ENCODE results near the gene CCDC181. TPM values are rescaled to one million over a fixed set of nuclear protein-coding genes. Genes with fewer than 3 reads are reported as not detected.

CCDC181 gene
- total and polyA plus RNA-seq, 2 donors (not counting 1 experiment from before 2014, with no cell fraction given): not detected

- no peak overlapping the region for H3K27ac Mint-ChIP-seq
- TF ChIP-seq EZH2 (IDR thresholded peaks at IDR 0.05; ENCODE audit: borderline replicate concordance, insufficient read depth, low read depth, low read length, poor library complexity, severe bottlenecking) (no peak), CTCF (IDR thresholded peaks at IDR 0.05) (no peak)
- Histone ChIP-seq H4K20me1 (ENCODE audit: control insufficient read depth, insufficient read depth, low read length, poor library complexity, severe bottlenecking) (no peaks in the 10 kb centered on the region), H3K36me3 (replicated peaks in 1 of 2; ENCODE audit: control extremely low read depth in 1 of 2, control insufficient read depth in 1 of 2, extremely low read depth in 1 of 2, insufficient read depth in 2 of 2, low read length in 1 of 2) (peaks cover 12 to 37% of the 10 kb centered on the region in 2 experiments), H3K9ac (ENCODE audit: low read length) (no peak overlapping the region), H3K9me3 (ENCODE audit: control extremely low read depth in 1 of 3, control insufficient read depth in 2 of 3, insufficient read depth in 1 of 3, low read length in 2 of 3) (no peaks in the 10 kb centered on the region), H3K79me2 (ENCODE audit: control insufficient read depth, insufficient read depth, low read length) (no peaks in the 10 kb centered on the region), H3K27ac (ENCODE audit: low read length in 2 of 2) (no peak overlapping the region), H2AFZ (ENCODE audit: insufficient read depth, low read depth, low read length, poor library complexity, severe bottlenecking) (no peak overlapping the region), H3K27me3 (replicated peaks in 1 of 4; ENCODE audit: control extremely low read depth in 1 of 4, control insufficient read depth in 3 of 4, insufficient read depth in 4 of 4, low read length in 3 of 4) (no peaks in the 10 kb centered on the region), H3K4me2 (replicated peaks; ENCODE audit: low read depth, low read length, poor library complexity, severe bottlenecking) (no peak overlapping the region), H3K4me3 (ENCODE audit: control extremely low read depth in 1 of 5, extremely low read depth in 1 of 5, insufficient read depth in 1 of 5, low read depth in 2 of 5, low read length in 4 of 5) (no peak overlapping the region), H3K4me1 (ENCODE audit: control insufficient read depth in 2 of 2, insufficient read depth in 2 of 2, low read length in 2 of 2) (no peaks in the 10 kb centered on the region)
- intact Hi-C loops (cut with micrococcal nuclease): no loop called here
- H3K4me1 Mint-ChIP-seq: no peaks in the 10 kb centered on the region
- no peak for DNase-seq
- no peaks in the 10 kb centered on the region for H3K9me3 Mint-ChIP-seq (ENCODE audit: insufficient read depth)
- no peaks in the 10 kb centered on the region for H3K27me3 Mint-ChIP-seq
- no peak overlapping the region for H3K4me3 Mint-ChIP-seq
- no peak for ATAC-seq (ENCODE audit: low read depth)
- POLR2A ChIA-PET: no interaction called here
- CTCF ChIA-PET: no interaction called here
These were observed 37.0 kb downstream of the CCDC181 start for GRCh38 chr1:169390303-169390702.

DNA sequence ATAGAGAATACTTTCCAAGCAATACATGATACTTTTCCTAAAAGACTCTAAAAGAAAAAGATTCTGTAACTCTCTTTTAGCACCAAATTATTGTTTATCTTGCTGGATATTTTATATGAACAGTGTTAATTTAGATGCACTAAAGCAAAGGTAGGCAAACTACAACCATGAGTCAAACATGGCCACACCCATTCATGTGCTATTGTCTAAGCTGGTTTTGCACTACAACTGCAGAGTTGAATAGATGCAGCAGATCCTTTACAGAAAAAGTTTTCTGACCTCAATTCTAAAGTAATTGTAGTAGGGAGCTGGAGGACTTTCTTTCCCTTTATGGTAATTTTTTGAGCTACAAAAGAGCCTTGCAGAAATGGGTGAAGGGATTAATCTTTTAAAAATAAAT lies 39.9 kb downstream of the CCDC181 start:
- TF ChIP-seq CTCF (IDR thresholded peaks at IDR 0.05) (no peak), EZH2 (IDR thresholded peaks at IDR 0.05; ENCODE audit: borderline replicate concordance, insufficient read depth, low read depth, low read length, poor library complexity, severe bottlenecking) (no peak)
- Mint-ChIP-seq H3K27me3 (no peaks in the 10 kb centered on the region), H3K4me3 (no peak overlapping the region), H3K27ac (no peak overlapping the region), H3K4me1 (no peaks in the 10 kb centered on the region), H3K9me3 (ENCODE audit: insufficient read depth) (no peaks in the 10 kb centered on the region)
- Histone ChIP-seq H3K4me3 (ENCODE audit: control extremely low read depth in 1 of 5, extremely low read depth in 1 of 5, insufficient read depth in 1 of 5, low read depth in 2 of 5, low read length in 4 of 5) (no peak overlapping the region), H3K9me3 (ENCODE audit: control extremely low read depth in 1 of 3, control insufficient read depth in 2 of 3, insufficient read depth in 1 of 3, low read length in 2 of 3) (no peaks in the 10 kb centered on the region), H3K79me2 (ENCODE audit: control insufficient read depth, insufficient read depth, low read length) (no peaks in the 10 kb centered on the region), H3K4me1 (ENCODE audit: control insufficient read depth in 2 of 2, insufficient read depth in 2 of 2, low read length in 2 of 2) (no peaks in the 10 kb centered on the region), H4K20me1 (ENCODE audit: control insufficient read depth, insufficient read depth, low read length, poor library complexity, severe bottlenecking) (no peaks in the 10 kb centered on the region), H3K4me2 (replicated peaks; ENCODE audit: low read depth, low read length, poor library complexity, severe bottlenecking) (no peak overlapping the region), H3K27me3 (replicated peaks in 1 of 4; ENCODE audit: control extremely low read depth in 1 of 4, control insufficient read depth in 3 of 4, insufficient read depth in 4 of 4, low read length in 3 of 4) (no peaks in the 10 kb centered on the region), H3K36me3 (replicated peaks in 1 of 2; ENCODE audit: control extremely low read depth in 1 of 2, control insufficient read depth in 1 of 2, extremely low read depth in 1 of 2, insufficient read depth in 2 of 2, low read length in 1 of 2) (peaks cover 25 to 47% of the 10 kb centered on the region in 2 experiments), H3K9ac (ENCODE audit: low read length) (no peak overlapping the region), H2AFZ (ENCODE audit: insufficient read depth, low read depth, low read length, poor library complexity, severe bottlenecking) (no peak overlapping the region), H3K27ac (ENCODE audit: low read length in 2 of 2) (no peak overlapping the region)
- ChIA-PET POLR2A (no interaction called here), CTCF (interaction anchor here (0.9 kb wide), 1 partner anchor 39 kb away, joined by 3 read pairs; no protein-coding TSS in a partner anchor)
- ATAC-seq (ENCODE audit: low read depth): no peak
- no peak for DNase-seq
- intact Hi-C loops (cut with micrococcal nuclease): no loop called here

All from B cell (primary cell).